ENCODE measurements around the gene HHATL.

The HHATL gene

DNA sequence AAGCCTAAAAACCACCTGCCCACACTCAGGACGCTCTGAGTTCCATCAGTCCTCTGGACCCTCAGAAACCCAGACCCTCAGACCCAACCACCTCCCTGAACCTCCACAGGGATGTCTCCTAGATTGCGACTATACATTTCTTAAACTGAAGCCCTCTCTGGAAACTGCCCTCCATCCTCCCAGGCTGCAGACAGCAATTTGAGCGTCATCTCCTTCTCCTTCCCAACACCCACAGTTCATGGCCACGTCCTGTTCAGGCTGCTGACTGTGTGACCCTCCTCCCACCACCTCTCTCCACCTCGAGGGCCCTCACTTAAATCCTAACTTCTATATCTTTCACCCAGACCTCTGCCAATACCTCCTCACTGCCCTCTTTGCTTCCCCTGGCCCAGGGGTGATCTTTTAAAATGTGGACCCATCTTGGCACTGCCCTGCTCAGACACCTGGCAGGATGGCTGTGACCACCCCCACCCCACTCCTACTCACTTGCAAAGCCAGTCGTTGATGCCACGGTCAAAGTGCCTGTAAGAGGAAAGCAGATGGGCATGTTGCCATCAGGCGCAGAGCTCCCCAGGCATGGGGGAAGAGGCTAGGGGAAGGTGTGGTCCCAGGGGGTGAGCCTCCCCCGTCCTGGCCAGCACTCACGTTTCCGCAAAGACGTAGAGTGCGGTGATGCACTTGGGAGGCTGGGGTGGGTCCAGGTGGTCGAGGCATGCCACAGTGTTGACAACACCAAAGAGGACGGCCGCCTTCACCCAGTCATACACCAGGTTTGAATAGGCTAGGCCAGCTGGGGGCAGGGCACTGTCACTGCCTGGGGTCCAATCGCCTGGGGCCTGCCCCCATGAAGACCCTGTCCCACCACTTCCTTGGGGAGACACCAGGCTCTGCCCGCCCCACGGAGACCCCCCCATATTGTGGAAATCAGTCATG, 6.0 kb downstream of the HHATL start:
- no peak for DNase-seq

DNA sequence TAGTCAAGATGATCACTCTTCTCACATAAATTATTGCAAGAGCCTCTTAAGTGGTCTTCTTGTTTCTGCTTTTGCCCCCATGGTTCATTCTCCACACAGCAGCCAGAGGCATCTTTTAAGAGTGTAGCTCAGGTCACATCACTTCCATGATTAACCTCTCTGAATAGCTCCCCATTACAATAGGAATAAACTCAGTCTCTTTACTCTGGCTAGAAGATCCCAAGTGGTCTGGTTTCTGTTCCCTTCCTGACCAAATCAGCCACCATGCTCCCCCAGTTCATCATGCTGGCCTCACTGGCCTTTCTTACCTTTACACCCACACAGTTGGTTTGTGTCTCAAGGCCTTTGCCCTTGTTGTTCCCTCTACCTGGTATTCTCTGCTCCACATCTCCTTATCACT, 8.2 kb downstream of the HHATL start:
- DNase-seq: no peak

DNA sequence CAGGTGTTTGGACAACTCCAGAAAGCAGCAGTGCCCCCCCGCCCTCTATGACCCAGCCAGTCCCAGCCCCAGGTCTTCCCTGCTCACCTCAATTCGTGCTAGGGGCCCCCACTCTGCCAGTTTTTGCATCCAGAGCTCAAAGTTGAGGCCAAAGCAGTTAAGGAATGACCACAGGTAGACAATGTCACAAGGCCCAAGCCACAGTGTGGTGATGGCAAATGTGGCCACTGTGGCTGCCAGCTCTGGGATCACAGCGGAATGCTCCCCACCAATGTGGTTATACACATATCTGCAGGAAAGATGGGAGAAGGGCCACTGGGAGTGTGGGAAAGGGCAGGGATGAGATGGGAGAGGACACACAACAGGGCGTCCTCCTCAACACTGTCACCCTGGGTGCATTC, 9.1 kb downstream of the HHATL start:
- no peak for DNase-seq

DNA sequence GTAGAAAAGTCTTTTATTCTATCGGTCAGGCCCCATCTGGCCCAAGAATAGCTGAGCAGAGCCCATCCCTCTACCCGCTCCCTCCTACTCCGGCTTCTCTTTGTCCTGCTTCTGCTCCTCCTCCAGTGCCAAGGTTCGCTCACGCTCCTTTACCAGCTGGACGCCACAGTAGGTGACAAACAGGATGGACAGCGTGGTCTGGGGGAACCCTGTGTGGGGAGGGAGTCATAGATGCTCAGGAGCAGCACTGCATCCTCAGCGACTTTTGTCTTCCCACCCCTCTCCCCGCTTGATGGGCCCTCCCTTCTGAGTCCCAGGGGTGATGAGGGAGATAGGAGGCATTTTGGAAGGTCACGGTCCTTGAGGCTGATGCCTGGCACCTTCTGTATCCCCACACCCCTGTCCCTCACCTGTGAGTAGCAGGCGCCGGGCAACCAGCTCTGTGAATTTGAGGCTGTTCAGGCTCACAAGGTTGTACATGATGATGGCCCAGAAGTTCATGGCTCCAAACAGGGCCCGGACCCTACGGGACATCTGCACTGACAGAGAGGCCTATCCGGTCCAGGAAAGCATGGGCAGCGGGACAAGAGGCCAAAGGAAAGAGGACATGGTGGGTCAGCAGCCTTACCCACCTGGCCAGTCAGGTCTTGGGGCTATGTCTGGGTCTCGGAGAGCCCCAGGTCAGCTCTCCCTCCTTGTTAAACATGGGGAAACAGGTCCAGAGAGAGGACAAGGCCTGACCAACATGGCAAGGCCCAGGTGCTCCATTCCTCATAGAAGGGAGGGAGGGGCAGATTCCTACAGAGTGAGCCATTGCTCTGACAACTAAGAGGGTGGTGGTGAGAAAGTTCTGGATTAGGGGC, 9.7 kb downstream of the HHATL start:
- DNase-seq: no peak

DNA sequence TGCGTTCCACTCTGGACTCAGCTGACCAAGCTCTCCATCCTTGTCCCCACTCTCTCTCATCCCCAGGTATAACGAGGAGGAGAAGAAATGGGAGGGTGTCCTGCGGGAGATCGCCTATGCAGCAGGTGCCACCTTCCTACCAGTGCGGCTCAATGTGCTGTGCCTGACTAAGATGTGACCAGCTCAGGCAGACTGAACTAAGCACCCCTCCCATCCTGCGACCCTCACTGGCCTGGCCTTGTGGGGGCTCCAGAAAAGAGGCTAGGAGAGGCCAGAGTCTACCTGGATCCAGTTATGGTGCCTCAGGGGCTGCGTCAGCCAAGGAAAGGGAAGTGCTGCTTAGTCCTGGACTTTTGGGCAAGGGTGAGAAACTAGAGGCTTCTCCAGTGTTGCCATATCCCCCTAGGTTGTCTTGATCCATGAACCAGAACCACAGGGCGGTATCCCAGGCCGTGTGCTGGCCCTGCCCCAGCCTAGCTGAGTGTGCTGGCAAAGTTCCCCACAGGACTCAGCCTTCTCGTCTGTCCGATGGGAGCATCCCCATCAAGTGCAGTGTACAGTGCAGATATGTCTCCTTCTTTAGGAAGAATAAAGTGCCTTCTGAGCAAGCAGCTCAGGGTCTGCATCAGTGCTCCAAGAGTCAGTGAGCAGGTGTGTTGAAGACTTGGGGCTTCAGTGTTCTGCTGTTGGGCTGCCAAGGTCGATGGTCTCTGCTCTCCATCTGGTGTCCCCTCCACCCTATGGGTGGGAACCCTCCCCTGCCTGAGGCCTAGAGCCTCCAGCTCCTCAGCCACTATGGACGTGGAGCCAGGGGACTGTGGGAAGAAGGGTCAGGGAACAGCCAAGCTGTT, 10.6 kb downstream of the HHATL start:
- DNase-seq: no peak

DNA sequence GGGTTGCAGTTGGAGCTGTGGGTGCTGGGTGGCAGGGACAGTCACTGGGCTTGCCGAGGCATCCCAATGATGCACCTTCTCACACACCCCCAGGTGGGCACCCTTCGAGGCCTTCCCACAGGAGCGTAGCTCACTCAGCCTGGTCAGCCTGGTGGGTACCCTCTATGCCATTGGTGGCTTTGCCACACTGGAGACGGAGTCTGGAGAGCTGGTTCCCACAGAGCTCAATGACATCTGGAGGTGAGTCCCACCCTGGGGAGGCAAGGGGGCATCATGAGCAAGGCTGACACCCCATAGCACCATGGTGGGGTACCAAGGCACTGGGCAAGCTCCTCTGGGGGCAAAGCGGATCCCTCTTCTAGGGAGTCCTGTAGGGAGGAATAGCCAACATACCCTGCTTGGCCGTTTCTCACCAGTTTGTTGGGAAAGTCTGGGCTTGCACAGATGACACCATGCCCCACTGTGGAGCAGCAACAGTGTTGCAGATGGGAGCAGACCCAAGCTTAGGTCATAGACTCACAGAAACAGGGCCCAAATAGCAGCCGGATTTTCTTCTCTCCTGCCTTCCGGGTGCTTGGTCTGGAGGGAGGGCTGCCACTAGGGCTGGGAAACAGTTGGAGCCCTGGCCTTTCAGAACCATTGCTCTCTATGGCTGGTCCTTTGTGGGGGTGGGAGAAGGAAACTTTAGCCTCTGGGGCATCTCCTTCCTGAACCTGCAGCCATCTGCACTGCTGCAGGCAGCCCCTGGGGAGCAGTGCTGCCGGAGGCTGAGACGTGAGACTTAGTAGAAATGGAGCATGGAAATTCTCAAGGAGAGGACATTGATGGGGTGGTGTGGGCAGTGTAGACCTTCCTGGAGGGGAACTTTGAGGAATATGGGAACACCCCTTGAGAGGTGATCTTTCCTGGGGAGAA, 11.6 kb downstream of the HHATL start:
- DNase-seq: no peak

DNA sequence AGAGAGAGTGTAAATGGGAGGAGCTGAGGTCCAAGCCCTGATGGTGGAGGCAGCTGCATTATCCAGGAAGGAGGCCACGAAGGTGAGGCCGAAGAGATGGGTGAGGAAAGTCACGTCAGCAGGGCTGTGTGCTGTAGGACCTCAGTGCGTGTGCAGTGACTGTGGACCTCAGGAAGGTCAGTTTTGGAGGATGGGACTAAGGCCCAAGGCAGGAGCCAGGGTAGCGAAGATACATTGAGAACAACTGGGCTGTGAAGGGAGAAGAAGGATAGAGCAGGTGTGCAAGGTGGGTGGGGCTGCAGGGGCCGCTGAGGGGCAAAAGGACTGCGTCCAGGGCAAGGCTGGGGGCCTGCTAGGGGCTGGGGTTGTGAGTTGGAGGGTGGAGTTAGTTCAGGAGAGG, 12.4 kb downstream of the HHATL start:
- DNase-seq: no peak

DNA sequence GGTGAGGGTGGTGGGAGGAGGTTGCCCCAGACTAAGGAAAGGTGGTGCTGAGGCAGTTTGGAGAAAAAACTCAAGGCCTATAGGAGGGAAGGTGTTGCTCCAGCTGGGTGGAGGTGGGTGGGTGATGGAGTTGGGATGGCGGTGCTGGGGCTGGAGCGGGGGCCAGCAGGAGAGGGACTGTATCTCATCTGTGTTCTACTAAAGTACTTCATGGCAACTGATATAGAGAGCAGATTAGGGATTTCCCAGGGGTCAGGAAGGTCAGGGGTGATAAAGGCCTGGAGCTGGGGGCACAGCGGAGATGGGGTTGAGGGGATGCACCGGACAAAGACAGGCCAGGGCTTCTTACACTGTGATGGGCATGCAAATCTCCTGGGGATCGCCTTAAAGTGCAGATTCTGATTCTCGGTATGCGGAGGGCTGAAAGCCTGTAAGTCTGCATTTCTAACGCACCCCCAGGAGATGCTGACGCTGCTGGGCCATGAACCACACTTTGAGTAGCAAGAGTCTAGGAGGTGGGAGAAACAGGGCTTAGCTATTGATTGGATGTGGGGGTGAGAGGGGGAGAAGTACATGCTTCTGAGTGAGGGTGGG, 13.1 kb downstream of the HHATL start:
- DNase-seq: no peak

DNA sequence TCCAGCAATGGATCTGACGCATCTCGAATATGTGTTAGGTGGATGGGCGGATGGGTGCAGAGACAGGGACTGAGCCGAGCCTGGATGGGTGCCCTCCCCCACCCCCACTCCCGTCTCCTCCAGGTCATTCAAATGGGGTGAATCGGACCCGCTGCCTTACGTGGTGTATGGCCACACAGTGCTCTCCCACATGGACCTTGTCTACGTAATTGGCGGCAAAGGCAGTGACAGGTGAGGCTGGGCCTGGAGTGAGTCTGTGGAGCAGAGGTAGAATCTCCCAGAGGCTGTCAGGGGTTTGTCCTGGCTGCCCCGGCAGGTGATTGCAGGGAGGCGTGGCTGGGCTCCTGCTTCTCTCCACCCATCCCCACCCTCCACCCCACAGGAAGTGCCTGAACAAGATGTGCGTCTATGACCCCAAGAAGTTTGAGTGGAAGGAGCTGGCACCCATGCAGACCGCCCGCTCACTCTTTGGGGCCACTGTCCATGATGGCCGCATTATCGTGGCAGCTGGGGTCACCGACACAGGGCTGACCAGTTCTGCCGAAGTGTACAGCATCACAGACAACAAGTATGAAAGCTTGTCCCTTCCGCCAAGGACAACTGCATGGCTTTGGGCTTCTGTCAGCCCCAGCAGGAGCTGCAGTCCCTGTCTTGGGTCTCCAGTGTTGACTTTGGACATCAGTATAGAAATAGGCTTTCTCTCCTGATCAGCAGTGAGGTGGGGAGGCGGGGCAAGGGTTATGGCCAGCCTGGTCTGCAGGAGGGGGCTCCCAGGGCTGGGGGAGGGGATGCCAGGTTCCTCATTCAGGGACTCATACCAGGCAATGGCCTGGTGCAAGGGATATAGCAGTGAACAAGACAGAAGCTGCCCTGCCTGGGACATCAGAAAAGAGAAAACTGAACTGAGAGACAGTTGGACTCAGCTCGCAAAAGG, 13.8 kb downstream of the HHATL start:
- DNase-seq: no peak

DNA sequence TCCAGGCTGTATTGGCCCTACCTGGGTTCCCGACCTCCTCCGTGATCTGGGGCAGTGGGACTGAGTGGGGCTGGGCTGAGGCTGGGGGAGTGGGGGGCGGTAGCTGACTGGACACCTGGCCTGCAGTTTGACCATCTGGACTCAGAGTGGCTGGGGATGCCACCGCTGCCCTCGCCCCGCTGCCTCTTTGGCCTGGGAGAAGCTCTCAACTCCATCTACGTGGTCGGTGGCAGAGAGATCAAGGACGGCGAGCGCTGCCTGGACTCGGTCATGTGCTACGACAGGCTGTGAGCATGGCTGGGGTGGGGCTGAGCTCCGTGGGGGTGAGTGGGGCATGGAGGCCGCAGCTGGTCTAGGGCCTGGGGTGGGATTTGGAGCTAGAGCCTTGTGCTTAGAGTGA, 14.6 kb downstream of the HHATL start:
- DNase-seq: no peak

DNA sequence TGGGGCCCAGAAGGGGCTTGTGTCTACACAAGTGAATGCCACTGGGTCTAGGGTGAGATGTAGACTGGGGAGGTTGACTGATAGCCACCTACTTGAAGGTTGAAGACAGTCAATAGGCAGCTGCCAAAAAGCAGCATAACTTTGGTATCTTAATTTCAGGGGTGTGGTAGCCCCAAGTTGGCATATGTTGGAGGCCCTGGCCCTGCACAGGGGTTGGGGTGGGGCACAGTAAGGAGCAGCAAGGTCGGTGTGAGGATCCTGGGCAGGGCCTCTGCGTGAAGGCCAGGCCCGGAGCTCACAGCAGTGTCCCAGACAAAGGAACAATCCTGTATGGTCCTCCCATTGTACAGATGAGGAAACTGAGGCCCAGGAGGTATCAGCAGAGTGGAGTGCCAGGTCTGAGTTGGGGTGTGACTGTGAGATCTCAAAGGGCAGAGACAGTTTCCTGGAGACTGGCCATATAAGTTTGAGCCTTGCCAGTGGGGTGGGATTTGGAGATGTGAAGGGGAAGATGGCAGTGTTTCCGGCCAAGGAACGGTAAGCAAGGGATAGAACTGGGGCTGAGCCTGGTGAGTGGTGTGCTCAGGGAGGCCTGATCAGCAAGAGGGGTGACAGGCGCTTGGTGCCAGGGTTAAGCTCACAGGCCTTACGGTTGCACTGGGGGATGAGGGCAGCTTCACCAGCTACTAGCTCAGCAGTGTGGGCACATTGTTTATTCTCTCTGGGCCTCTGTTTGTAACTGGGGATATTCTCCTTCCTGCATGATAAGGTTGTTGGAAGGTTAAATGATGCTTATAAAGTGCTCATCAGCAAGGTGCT, 15.6 kb downstream of the HHATL start:
- no peak for DNase-seq

DNA sequence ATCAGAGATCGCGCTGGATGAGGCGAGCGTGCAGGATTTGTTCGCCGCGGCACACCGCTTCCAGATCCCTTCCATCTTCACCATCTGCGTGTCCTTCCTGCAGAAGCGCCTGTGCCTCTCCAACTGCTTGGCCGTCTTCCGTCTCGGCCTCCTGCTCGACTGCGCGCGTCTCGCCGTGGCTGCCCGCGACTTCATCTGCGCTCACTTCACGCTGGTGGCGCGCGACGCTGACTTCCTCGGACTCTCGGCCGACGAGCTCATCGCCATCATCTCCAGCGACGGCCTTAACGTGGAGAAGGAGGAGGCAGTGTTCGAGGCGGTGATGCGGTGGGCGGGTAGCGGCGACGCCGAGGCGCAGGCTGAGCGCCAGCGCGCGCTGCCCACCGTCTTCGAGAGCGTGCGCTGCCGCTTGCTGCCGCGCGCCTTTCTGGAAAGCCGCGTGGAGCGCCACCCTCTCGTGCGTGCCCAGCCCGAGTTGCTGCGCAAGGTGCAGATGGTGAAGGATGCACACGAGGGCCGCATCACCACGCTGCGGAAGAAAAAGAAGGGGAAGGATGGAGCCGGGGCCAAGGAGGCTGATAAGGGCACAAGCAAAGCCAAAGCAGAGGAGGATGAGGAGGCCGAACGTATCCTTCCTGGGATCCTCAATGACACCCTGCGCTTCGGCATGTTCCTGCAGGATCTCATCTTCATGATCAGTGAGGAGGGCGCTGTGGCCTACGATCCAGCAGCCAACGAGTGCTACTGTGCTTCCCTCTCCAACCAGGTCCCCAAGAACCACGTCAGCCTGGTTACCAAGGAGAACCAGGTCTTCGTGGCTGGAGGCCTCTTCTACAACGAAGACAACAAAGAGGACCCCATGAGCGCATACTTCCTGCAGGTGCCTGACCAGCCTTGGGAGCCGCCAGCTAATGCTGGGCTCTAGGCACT, 16.4 kb downstream of the HHATL start:
- DNase-seq: no peak

DNA sequence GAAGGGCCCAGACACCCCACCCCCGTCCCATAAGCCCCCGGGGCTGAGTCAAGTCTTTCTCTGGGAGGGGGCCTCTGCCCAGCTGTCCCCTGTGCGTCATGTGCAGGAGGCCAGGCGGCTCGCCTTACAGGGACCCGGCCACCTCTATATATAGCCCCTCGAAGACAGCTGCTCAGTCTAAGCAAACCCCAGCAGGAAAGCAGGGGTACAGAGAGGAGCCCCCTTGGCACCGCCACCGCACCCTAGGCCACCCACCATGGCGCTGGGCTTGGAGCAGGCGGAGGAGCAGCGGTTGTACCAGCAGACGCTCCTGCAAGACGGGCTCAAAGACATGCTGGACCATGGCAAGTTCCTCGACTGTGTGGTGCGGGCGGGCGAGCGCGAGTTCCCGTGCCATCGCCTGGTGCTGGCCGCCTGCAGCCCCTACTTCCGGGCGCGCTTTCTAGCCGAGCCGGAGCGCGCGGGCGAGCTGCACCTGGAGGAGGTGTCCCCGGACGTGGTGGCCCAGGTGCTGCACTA, 17.2 kb downstream of the HHATL start, which contains the start of gene KLHL40:
KLHL40 (plus strand) TSS at position 175 of the 519 bp plus-strand sequence; CDS start at position 257, 82 bp downstream.
- DNase-seq: no peak

DNA sequence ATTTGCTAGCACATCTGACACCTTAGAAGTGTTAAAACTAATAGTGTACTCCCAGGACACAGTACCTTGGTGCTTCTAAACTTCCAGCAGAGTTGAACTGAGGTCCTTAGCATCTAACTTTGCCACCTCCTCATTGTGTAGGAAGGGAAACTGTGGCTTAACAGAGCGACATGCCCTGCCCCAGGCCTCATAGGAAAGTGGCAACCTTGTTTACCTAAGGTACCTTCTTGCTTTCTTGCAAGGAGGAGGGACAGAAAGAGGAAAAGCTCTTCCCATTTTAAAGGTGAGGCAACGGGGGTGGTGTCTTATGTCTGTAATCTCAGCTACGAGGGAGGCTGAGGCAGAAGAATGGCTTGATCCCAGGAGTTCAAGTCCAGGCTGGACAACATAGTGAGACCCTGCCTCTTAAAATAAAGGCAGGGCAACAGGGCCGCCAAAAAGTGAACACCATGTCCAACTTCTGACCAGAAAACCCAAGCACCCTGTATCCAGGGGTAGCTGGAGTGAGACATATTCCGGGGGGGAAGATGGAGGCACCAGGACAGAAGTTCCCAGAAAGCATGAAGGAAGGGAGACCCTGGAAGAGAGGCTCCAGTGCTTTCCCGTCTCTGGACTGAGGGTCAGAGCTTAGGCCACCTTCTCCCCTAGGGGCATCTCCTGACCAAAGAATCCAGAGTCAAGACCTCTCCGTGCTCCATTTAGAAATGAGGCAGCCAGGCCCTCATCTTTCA, 17.8 kb downstream of the HHATL start:
- no peak for DNase-seq

DNA sequence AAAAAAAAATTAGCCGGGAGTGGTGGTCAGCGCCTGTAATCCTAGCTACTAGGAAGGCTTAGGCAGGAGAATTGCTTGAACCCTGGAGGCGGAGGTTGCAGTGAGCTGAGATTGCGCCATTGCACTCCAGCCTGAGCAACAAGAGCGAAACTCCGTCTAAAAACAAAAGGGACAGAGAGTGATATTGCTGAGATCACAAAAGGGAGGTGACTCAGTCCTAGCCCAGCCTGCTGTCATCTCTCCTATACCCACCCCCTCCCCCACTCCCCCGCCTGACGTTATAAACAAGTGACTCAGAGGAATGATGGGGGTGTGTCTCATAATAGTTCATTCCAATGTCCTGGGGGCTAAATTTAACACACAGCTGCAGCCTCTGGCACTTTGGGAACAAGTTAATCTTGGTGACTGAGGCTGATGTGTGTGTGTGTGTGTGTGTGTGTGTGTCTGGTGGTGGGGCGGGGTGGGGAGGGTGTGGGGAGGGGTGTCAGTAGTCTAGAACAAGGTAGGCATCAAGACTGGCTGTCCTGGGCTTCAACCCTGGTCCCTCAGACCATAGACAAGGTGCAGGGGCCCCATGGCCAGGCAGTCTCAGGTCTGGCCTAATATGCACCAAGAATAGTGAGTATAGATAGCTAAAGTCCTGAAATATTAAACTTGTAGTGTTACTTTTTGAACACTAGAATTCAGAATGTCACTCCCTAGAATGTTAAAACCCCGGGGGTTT, 18.6 kb downstream of the HHATL start:
- DNase-seq: no peak

DNA sequence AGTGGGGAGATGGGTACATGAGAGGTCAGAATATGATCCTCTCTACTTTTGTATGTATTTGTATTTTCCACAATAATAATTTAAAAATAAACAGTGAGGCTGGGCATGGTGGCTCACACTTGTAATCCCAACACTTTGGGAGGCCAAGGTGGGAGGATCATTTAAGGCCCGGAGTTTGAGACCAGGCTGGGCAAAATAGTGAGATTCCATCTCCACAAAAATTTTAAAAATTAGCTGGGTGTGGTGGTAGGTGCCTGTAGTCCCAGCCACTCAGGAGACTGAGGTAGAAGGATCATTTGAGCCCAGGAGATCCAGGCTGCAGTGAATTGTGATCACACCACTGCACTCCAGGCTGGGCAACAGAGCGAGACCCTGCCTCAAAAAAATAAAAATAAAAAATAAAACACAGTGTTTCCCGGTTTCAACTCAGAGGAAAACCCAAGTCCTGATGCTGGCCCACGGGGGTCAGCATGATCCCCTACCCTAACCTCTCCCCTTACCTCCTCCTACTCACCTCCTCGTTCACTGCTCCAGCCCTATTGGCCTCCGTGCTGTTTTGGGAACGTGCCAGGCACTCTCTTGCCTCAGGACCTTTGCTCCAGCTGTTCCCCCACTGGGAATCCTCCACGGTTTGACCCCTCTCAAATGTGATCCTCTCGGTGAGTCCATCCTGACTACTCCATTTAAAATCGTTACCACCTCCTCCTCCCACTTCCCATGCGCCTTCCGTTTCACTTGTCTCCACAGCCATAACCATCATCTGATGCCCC, 20.1 kb downstream of the HHATL start:
- no peak for DNase-seq

Measured in SHP77 treated with DMSO at 0.1 percent for 48 hours (cell line).